ENCODE measurements around the gene ARHGAP44. TPM values are rescaled to one million over a fixed set of nuclear protein-coding genes. Genes with fewer than 3 reads are reported as not detected.

Gene ARHGAP44
- polyA plus RNA-seq, 3 donors from 2014 or later: 0.13 TPM; not detected in 2

- Mint-ChIP-seq H3K27ac (no peak overlapping the region), H3K27me3 (ENCODE audit: low read depth in 3 of 3) (peaks cover 0 to 2% (median 0%) of the 10 kb centered on the region in 3 donors), H3K36me3 (no peaks in the 10 kb centered on the region), H3K9me3 (peaks cover 0 to 6% (median 3%) of the 10 kb centered on the region in 6 donors), H3K4me1 (no peaks in the 10 kb centered on the region), H3K4me3 (no peak overlapping the region)
- DNase-seq: no peak
These were observed 94.2 kb downstream of the ARHGAP44 start for GRCh38 chr17:12883472-12883871.

- Mint-ChIP-seq H3K4me1 (no peaks in the 10 kb centered on the region), H3K27me3 (ENCODE audit: low read depth in 3 of 3) (peaks cover 0 to 5% (median 3%) of the 10 kb centered on the region in 3 donors), H3K36me3 (no peaks in the 10 kb centered on the region), H3K9me3 (peaks cover 0 to 16% (median 5%) of the 10 kb centered on the region in 6 donors), H3K4me3 (no peak overlapping the region), H3K27ac (no peak overlapping the region)
- no peak for DNase-seq
These were observed 97.8 kb downstream of the ARHGAP44 start for GRCh38 chr17:12887088-12887487.

GRCh38 chr17:12896180-12896785 is 107.0 kb downstream of the ARHGAP44 start:
- Mint-ChIP-seq H3K9me3 (peaks cover 0 to 20% (median 8%) of the 10 kb centered on the region in 6 donors), H3K36me3 (no peaks in the 10 kb centered on the region), H3K4me3 (no peak overlapping the region), H3K4me1 (no peaks in the 10 kb centered on the region), H3K27me3 (ENCODE audit: low read depth in 3 of 3) (peaks cover 2 to 4% (median 3%) of the 10 kb centered on the region in 3 donors), H3K27ac (no peak overlapping the region)
- DNase-seq: no peak

GRCh38 chr17:12898110-12898509 is 108.8 kb downstream of the ARHGAP44 start:
- no peak overlapping the region for H3K4me3 Mint-ChIP-seq
- no peak for DNase-seq
- peaks cover 4 to 5% (median 4%) of the 10 kb centered on the region in 3 donors for H3K27me3 Mint-ChIP-seq (ENCODE audit: low read depth in 3 of 3)
- peaks cover 2 to 19% (median 11%) of the 10 kb centered on the region in 6 donors for H3K9me3 Mint-ChIP-seq
- H3K36me3 Mint-ChIP-seq: no peaks in the 10 kb centered on the region
- no peaks in the 10 kb centered on the region for H3K4me1 Mint-ChIP-seq
- H3K27ac Mint-ChIP-seq: no peak overlapping the region

- no peak for DNase-seq
- peaks cover 2 to 19% (median 10%) of the 10 kb centered on the region in 6 donors for H3K9me3 Mint-ChIP-seq
- no peak overlapping the region for H3K27ac Mint-ChIP-seq
- no peaks in the 10 kb centered on the region for H3K4me1 Mint-ChIP-seq
- H3K36me3 Mint-ChIP-seq: no peaks in the 10 kb centered on the region
- H3K4me3 Mint-ChIP-seq: no peak overlapping the region
- H3K27me3 Mint-ChIP-seq (ENCODE audit: low read depth in 3 of 3): peaks cover 3 to 4% (median 3%) of the 10 kb centered on the region in 3 donors
These were observed 110.3 kb downstream of the ARHGAP44 start for GRCh38 chr17:12899604-12900003.

GRCh38 chr17:12900474-12900873 is 111.2 kb downstream of the ARHGAP44 start:
- peaks cover 1 to 4% (median 3%) of the 10 kb centered on the region in 3 donors for H3K27me3 Mint-ChIP-seq (ENCODE audit: low read depth in 3 of 3)
- no peaks in the 10 kb centered on the region for H3K4me1 Mint-ChIP-seq
- H3K36me3 Mint-ChIP-seq: no peaks in the 10 kb centered on the region
- no peak overlapping the region for H3K4me3 Mint-ChIP-seq
- no peak overlapping the region for H3K27ac Mint-ChIP-seq
- H3K9me3 Mint-ChIP-seq: peaks cover 2 to 19% (median 9%) of the 10 kb centered on the region in 6 donors
- DNase-seq: no peak

GRCh38 chr17:12902046-12902445 is 112.7 kb downstream of the ARHGAP44 start:
- no peaks in the 10 kb centered on the region for H3K36me3 Mint-ChIP-seq
- H3K9me3 Mint-ChIP-seq: peaks cover 2 to 26% (median 4%) of the 10 kb centered on the region in 6 donors
- H3K4me3 Mint-ChIP-seq: no peak overlapping the region
- H3K27ac Mint-ChIP-seq: no peak overlapping the region
- DNase-seq: no peak
- peaks cover 1 to 4% (median 3%) of the 10 kb centered on the region in 3 donors for H3K27me3 Mint-ChIP-seq (ENCODE audit: low read depth in 3 of 3)
- H3K4me1 Mint-ChIP-seq: no peaks in the 10 kb centered on the region

- Mint-ChIP-seq H3K4me1 (no peaks in the 10 kb centered on the region), H3K4me3 (no peak overlapping the region), H3K27ac (no peak overlapping the region), H3K9me3 (peaks cover 4 to 35% (median 6%) of the 10 kb centered on the region in 6 donors), H3K36me3 (no peaks in the 10 kb centered on the region), H3K27me3 (ENCODE audit: low read depth in 3 of 3) (peaks cover 0 to 5% (median 2%) of the 10 kb centered on the region in 3 donors)
- DNase-seq: no peak
These were observed 118.2 kb downstream of the ARHGAP44 start for GRCh38 chr17:12907477-12907876.

GRCh38 chr17:12909046-12909445 is 119.7 kb downstream of the ARHGAP44 start:
- Mint-ChIP-seq H3K27me3 (ENCODE audit: low read depth in 3 of 3) (peaks cover 0 to 5% (median 1%) of the 10 kb centered on the region in 3 donors), H3K9me3 (peaks cover 4 to 31% (median 6%) of the 10 kb centered on the region in 6 donors), H3K4me3 (no peak overlapping the region), H3K36me3 (no peaks in the 10 kb centered on the region), H3K4me1 (no peaks in the 10 kb centered on the region), H3K27ac (no peak overlapping the region)
- no peak for DNase-seq

GRCh38 chr17:12909511-12909910 is 120.2 kb downstream of the ARHGAP44 start:
- no peaks in the 10 kb centered on the region for H3K4me1 Mint-ChIP-seq
- no peaks in the 10 kb centered on the region for H3K36me3 Mint-ChIP-seq
- H3K27ac Mint-ChIP-seq: no peak overlapping the region
- peaks cover 4 to 27% (median 6%) of the 10 kb centered on the region in 6 donors for H3K9me3 Mint-ChIP-seq
- no peak for DNase-seq
- no peak overlapping the region for H3K4me3 Mint-ChIP-seq
- H3K27me3 Mint-ChIP-seq (ENCODE audit: low read depth in 3 of 3): peaks cover 0 to 5% (median 1%) of the 10 kb centered on the region in 3 donors

- peaks cover 0 to 5% (median 1%) of the 10 kb centered on the region in 3 donors for H3K27me3 Mint-ChIP-seq (ENCODE audit: low read depth in 3 of 3)
- no peaks in the 10 kb centered on the region for H3K36me3 Mint-ChIP-seq
- no peak overlapping the region for H3K4me3 Mint-ChIP-seq
- H3K9me3 Mint-ChIP-seq: peaks cover 4 to 24% (median 6%) of the 10 kb centered on the region in 6 donors
- H3K4me1 Mint-ChIP-seq: no peaks in the 10 kb centered on the region
- DNase-seq: no peak
- H3K27ac Mint-ChIP-seq: no peak overlapping the region
These were observed 121.9 kb downstream of the ARHGAP44 start for GRCh38 chr17:12911239-12911638.

- Mint-ChIP-seq H3K27me3 (ENCODE audit: low read depth in 3 of 3) (peaks cover 0 to 3% (median 1%) of the 10 kb centered on the region in 3 donors), H3K27ac (no peak overlapping the region), H3K4me1 (no peaks in the 10 kb centered on the region), H3K4me3 (no peak overlapping the region), H3K36me3 (no peaks in the 10 kb centered on the region), H3K9me3 (peaks cover 0 to 4% (median 2%) of the 10 kb centered on the region in 6 donors)
- no peak for DNase-seq
These were observed 128.1 kb downstream of the ARHGAP44 start for GRCh38 chr17:12917399-12917798.

GRCh38 chr17:12918142-12918541 is 128.8 kb downstream of the ARHGAP44 start:
- peaks cover 0 to 3% (median 1%) of the 10 kb centered on the region in 3 donors for H3K27me3 Mint-ChIP-seq (ENCODE audit: low read depth in 3 of 3)
- H3K4me1 Mint-ChIP-seq: no peaks in the 10 kb centered on the region
- H3K4me3 Mint-ChIP-seq: no peak overlapping the region
- peaks cover 0 to 4% (median under 1%) of the 10 kb centered on the region in 6 donors for H3K9me3 Mint-ChIP-seq
- H3K36me3 Mint-ChIP-seq: no peaks in the 10 kb centered on the region
- DNase-seq: no peak
- H3K27ac Mint-ChIP-seq: no peak overlapping the region

- no peak overlapping the region for H3K4me3 Mint-ChIP-seq
- H3K9me3 Mint-ChIP-seq: peaks cover 0 to 4% (median 0%) of the 10 kb centered on the region in 6 donors
- DNase-seq: no peak
These were observed 132.8 kb downstream of the ARHGAP44 start for GRCh38 chr17:12922120-12922519.

More at GRCh38 chr17:12922120-12922519, 132.8 kb downstream of the ARHGAP44 start:
- Mint-ChIP-seq H3K27me3 (ENCODE audit: low read depth in 3 of 3) (peaks cover 0 to 2% (median 2%) of the 10 kb centered on the region in 3 donors), H3K4me1 (no peaks in the 10 kb centered on the region), H3K27ac (no peak overlapping the region), H3K36me3 (no peaks in the 10 kb centered on the region)

Data from immature natural killer cell (primary cell).